ENCODE data around the gene NLRX1. TPM values are rescaled to one million over a fixed set of nuclear protein-coding genes. Genes with fewer than 3 reads are reported as not detected.
A peak's percentile ranks its signal among the peaks of the same experiment; 100 is the strongest.

Gene NLRX1
- polyA plus RNA-seq, 1 experiment = 4.7 TPM

DNA sequence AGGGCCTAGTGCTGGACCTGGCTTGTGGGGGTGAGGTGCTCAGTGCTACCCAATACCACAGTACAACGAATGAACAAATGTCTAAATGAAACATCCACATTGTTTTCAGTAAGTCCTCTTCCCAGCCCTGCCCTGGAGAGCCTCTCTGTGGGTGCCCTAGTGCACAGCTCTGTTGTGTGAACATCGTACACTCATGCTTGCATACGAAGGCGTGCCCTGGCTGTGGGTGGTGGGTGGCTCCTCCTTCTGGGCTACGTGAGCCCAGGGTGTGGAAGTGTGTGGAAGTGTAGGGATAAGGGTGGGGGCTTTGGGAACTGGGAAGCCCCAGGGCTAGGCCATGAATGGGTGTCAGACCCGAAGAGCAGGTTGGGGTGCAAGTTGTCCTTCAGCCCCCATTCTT is 592 bp upstream of the NLRX1 start:
- CTCF ChIA-PET = interaction anchor here (0.8 to 1.0 kb wide), 2 partner anchors 38 to 170 kb away, joined by 3 read pairs; no protein-coding TSS in a partner anchor
- POLR2A ChIA-PET = no interaction called here
- H3K9me3 ChIP-seq (ENCODE audit: control insufficient read depth, insufficient read depth, low read length) = no peaks in the 10 kb centered on the region
- no peak for TF ChIP-seq CTCF (IDR thresholded peaks at IDR 0.05; ENCODE audit: low read depth, low read length)
- no peaks in the 10 kb centered on the region for H3K27me3 ChIP-seq (ENCODE audit: control insufficient read depth, insufficient read depth, low read length)
- H3K4me3 ChIP-seq (ENCODE audit: low read depth, low read length) = no peak overlapping the region
- peak overlapping the region; percentile 11 for H3K27ac ChIP-seq (ENCODE audit: low read depth, low read length)
- no peak for DNase-seq (ENCODE audit: low read depth, low spot score)

GRCh38 chr11:119169282-119169719 is 776 bp downstream of the NLRX1 start:
- Histone ChIP-seq H3K9me3 (ENCODE audit: control insufficient read depth, insufficient read depth, low read length) (no peaks in the 10 kb centered on the region; the same call in 1 of the 2 replicates), H3K27ac (ENCODE audit: low read depth, low read length) (peak overlapping the region; percentile 52), H3K4me3 (ENCODE audit: low read depth, low read length) (peak overlapping the region; percentile 64), H3K27me3 (ENCODE audit: control insufficient read depth, insufficient read depth, low read length) (no peaks in the 10 kb centered on the region)
- DNase-seq (ENCODE audit: low read depth, low spot score) = no peak
- POLR2A ChIA-PET = interaction anchor here (0.6 to 1.3 kb wide), 8 partner anchors 12 to 140 kb away, joined by 3 to 6 read pairs (median 3); partner anchors contain the start of gene C2CD2L
- TF ChIP-seq CTCF (IDR thresholded peaks at IDR 0.05; ENCODE audit: low read depth, low read length) = no peak
- CTCF ChIA-PET = interaction anchor here (0.6 to 1.9 kb wide), 19 partner anchors 8 to 964 kb away, joined by 3 to 19 read pairs (median 3); partner anchors contain the start of genes C1QTNF5, CBL and DPAGT1

DNA sequence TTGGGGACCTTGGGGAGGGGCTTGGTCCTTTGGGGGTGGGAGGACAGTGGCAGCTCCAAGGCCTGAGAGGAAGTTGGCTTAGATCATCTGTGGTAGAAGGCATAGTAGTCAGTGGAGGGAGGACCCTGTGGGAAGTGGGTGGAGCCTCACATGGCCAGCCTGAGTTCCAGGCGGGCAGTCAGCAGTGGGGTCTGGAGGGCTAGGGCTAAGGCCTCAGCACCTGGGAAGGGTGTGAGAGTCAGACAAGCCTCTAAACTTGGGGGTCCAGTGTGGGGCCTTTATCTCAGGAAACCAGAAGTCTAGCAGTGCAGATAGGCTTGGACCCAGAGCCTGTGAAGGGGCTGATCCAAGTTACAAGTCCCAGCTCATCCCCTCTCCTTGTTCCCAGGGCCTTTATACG is 4.0 kb downstream of the NLRX1 start:
- no peak for DNase-seq (ENCODE audit: low read depth, low spot score)
- ChIA-PET CTCF (interaction anchor here (3.4 kb wide), 1 partner anchor 33 kb away, joined by 18 read pairs; the partner anchor contains the start of gene CBL), POLR2A (no interaction called here)
- no peak for TF ChIP-seq CTCF (IDR thresholded peaks at IDR 0.05; ENCODE audit: low read depth, low read length)
- H3K27me3 ChIP-seq (ENCODE audit: control insufficient read depth, insufficient read depth, low read length) = no peaks in the 10 kb centered on the region
- H3K9me3 ChIP-seq (ENCODE audit: control insufficient read depth, insufficient read depth, low read length) = no peaks in the 10 kb centered on the region; the same call in 1 of the 2 replicates
- H3K27ac ChIP-seq (ENCODE audit: low read depth, low read length) = no peak overlapping the region
- no peak overlapping the region for H3K4me3 ChIP-seq (ENCODE audit: low read depth, low read length)

- POLR2A ChIA-PET = no interaction called here
These were observed 4.9 kb downstream of the NLRX1 start for GRCh38 chr11:119173453-119173852.

More at GRCh38 chr11:119173453-119173852, 4.9 kb downstream of the NLRX1 start:
- DNase-seq (ENCODE audit: low read depth, low spot score) = no peak
- H3K4me3 ChIP-seq (ENCODE audit: low read depth, low read length) = no peak overlapping the region
- CTCF ChIA-PET = interaction anchor here (2.7 to 3.4 kb wide), 2 partner anchors 23 to 32 kb away, joined by 11 to 18 read pairs; partner anchors contain the start of gene CBL
- no peak for TF ChIP-seq CTCF (IDR thresholded peaks at IDR 0.05; ENCODE audit: low read depth, low read length)
- no peaks in the 10 kb centered on the region; the same call in 1 of the 2 replicates for H3K9me3 ChIP-seq (ENCODE audit: control insufficient read depth, insufficient read depth, low read length)
- H3K27me3 ChIP-seq (ENCODE audit: control insufficient read depth, insufficient read depth, low read length) = no peaks in the 10 kb centered on the region
- no peak overlapping the region for H3K27ac ChIP-seq (ENCODE audit: low read depth, low read length)

Data from AG04450 (cell line).